ENCODE measurements around the gene LAMB4.
A peak's percentile ranks its signal among the peaks of the same experiment; 100 is the strongest.

Gene LAMB4, protein sequence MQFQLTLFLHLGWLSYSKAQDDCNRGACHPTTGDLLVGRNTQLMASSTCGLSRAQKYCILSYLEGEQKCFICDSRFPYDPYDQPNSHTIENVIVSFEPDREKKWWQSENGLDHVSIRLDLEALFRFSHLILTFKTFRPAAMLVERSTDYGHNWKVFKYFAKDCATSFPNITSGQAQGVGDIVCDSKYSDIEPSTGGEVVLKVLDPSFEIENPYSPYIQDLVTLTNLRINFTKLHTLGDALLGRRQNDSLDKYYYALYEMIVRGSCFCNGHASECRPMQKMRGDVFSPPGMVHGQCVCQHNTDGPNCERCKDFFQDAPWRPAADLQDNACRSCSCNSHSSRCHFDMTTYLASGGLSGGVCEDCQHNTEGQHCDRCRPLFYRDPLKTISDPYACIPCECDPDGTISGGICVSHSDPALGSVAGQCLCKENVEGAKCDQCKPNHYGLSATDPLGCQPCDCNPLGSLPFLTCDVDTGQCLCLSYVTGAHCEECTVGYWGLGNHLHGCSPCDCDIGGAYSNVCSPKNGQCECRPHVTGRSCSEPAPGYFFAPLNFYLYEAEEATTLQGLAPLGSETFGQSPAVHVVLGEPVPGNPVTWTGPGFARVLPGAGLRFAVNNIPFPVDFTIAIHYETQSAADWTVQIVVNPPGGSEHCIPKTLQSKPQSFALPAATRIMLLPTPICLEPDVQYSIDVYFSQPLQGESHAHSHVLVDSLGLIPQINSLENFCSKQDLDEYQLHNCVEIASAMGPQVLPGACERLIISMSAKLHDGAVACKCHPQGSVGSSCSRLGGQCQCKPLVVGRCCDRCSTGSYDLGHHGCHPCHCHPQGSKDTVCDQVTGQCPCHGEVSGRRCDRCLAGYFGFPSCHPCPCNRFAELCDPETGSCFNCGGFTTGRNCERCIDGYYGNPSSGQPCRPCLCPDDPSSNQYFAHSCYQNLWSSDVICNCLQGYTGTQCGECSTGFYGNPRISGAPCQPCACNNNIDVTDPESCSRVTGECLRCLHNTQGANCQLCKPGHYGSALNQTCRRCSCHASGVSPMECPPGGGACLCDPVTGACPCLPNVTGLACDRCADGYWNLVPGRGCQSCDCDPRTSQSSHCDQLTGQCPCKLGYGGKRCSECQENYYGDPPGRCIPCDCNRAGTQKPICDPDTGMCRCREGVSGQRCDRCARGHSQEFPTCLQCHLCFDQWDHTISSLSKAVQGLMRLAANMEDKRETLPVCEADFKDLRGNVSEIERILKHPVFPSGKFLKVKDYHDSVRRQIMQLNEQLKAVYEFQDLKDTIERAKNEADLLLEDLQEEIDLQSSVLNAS (N-terminal part only)

GRCh38 chr7:108130261-108130660 is at the start of gene LAMB4:
Gene LAMB4, minus strand, starts transcription at chr7:108130361. Its CDS starts 7,197 bp downstream, at chr7:108123164.
- no peak for DNase-seq

DNA sequence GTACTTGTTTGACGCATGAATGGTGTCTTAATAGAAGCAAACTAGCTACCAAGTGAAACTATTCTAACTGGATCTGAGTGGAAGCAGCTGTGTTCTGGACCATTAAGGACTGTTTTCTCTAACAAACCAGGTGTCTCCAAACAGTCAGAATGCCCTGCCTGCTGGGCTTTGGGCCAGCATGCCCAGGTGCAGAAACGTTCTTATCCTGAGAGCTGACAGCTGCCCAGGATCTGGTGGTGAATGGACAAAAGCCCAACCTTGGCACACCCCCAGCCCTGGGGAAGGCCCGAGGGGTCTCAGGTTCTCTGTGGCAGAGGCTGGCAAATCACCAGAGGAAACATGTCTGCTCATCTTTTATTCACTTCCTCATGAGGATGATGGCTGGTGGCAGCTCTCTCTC is 48.2 kb upstream of the LAMB4 start:
- peak; percentile 26 for DNase-seq

- DNase-seq = no peak
These were observed 41.0 kb upstream of the LAMB4 start for GRCh38 chr7:108171164-108171563.

- no peak for DNase-seq
These were observed 40.1 kb upstream of the LAMB4 start for GRCh38 chr7:108170251-108170650.

DNA sequence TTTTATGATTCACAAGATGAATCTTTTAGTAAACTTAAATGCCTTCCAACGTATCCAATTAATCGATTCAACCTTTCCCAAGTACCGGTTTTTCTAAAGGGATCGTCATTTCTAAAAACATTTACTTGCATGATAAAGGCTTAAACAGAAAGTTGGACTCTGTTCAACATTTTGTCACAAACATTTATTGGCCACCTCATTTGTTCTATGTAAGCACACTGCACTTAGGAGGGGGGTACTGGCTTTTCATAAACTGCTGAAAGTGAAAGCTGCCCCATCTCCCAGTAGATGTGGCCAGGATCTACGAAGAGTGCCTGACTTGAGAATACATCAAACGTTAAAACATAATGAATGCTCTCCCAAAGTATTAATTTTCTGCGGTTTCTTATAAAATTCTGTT is 37.3 kb upstream of the LAMB4 start:
- DNase-seq = no peak

DNA sequence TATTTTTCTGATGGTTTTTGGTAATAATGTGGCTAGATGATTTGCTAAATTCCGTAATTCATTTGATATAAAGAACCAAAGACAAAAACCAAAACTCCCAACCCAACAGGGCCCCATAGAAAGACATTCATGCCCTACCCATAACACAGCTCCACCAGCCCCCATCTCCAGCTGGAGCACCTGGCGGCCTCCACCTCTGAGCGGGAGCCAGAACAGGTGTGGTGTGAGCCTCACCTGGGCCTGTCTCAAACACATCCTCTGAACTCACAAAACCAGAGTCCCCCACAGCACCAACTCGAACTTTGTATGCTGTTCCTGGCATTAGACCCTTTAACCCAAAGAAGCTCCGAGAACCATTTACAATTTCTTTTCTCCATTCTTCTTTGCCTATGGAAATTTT is 36.5 kb upstream of the LAMB4 start:
- no peak for DNase-seq

DNA sequence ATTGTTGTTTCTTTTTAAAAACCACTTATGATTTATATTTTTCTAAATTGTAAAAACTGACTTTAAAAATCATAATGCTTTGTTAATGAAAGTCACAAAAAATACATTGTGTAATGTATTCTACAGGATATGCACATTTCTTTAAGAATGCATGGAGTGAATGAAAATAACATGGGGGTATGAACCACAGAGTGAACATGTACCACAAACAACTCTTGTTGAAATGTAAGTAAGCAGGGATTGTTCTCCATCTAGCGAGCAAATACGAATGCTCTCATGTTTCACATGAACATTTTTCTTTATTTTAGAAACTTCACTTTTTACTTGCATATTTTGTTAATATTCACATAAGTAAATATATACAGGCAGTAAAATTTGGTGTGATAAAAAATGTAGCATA is 35.6 kb upstream of the LAMB4 start:
- DNase-seq = no peak

DNA sequence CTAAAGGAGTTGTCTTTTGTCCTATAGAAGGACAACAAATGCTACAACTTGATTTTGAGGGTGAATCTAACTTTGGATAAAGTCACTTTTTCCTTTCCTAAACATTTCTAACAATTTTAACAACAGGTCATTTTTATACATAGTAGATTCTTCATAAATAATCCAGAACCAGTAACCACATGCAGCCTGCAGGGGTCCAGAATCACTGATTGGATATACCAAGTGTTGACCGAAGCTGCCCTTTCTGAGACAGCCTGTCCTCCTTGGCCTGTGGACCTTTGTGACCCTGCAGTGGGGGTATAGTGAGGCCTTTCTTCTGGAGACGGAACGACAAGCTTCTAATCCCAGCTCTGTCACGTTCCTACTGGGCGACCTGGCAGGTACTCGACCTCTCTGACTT is 34.8 kb upstream of the LAMB4 start:
- no peak for DNase-seq

- DNase-seq = no peak
These were observed 34.2 kb upstream of the LAMB4 start for GRCh38 chr7:108164342-108164741.

- DNase-seq = no peak
These were observed 28.6 kb upstream of the LAMB4 start for GRCh38 chr7:108158776-108159175.

GRCh38 chr7:108157606-108158335 is 27.6 kb upstream of the LAMB4 start:
- DNase-seq = no peak

GRCh38 chr7:108156897-108157605 is 26.9 kb upstream of the LAMB4 start:
- no peak for DNase-seq

GRCh38 chr7:108152198-108152597 is 22.0 kb upstream of the LAMB4 start:
- DNase-seq = no peak

DNA sequence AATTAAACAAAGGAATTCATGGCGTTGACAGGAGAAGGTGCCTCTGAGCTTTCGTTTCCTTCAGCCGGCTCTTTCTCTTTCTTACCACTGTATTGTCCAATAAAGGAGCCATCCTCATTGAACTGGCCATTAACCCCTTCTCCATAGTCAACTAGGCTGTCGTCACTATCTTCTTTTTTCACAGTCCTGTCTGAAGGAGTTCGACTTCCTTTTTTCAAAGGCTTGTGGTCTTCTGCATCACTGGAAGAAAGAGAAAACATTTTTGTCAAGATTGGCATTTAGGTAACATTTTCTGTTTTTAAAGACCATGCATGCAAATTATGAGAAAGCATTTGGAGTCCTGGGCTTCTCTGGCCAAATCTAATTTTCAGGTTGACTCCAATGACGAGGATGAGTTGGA is 19.7 kb upstream of the LAMB4 start:
- no peak for DNase-seq

DNA sequence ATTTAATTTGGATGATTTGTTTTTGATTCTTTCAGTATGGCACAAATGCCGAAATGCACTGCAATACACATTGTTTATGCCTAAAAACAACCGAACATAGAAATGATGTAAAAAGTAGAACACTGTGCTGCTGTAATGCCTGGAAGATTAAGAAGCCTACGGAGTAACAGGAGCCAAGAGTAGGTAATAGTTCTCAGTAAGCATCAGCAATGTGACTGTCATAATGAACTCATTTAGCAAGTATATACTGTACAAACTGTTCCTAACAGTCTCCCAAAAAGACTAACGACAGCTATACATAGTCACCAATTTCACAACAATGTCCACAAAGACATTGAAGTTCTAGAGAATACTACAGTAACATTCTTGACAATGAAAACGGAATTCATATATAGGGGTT is 19.0 kb upstream of the LAMB4 start:
- DNase-seq = no peak

DNA sequence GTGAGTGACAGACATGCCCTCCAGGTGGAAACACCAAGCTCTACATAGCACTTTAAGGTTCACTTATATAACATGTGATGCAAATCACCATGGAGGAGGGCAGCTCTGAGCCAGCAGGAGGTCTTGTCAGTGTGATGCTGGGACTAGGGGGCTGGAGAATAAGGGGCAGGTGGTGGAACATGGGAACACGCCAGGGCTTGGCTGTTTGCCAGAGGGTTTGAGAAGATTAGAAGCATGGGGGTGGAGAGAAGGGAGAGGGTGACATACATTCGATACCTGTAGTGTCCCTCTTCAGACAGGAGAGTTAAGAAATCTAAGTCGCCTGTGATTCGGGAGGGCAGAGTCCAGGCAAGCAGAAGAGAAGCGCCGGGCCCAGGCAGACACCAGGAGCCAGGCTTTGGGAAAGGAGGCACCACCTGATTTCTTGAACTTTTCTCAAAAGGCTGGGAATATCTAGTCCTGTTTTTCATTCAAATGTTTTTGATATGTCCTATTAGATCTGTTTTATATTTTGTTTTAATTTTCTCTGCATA is 16.9 kb upstream of the LAMB4 start:
- no peak for DNase-seq

- DNase-seq = peak; percentile 84
These were observed 16.1 kb upstream of the LAMB4 start for GRCh38 chr7:108146070-108146842.

DNA sequence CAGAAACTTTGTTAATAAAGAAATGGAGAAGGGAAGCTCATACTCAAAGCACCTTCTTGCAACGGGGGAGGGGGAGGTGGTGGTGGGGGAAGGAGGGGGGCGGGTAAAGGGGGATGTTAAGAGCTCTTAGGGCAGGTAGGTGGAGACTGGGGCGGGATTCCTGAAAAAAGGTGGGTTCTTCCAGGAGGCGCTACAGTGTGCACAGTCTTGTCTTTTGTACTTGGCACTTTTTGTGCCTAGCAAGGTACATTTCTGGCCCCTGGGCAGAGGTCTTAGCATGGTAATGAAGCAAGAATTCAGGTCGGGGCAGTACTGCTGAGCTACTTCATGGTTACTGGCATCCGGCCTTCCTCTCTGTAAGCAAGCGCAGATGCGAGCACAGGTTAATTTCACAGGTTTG is 15.2 kb upstream of the LAMB4 start:
- DNase-seq = no peak

DNA sequence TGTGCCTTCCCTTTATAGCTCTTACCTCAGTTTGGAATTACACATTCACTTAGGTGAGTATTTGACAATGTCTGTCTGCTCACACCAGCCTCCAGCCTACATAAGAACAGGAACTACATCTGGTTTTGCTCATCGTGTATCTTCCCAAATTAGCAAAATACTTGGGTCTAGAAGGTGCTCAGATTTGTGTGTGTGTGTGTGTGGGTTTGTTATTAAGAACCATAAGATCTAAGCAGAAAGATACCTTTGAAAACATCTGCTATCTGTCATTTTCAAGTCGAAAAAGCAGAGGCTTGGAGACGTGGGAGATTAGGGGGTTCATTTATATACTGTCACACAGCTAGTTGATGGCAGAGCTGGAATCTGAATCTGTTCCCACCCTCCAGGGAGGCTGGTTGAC is 14.8 kb upstream of the LAMB4 start:
- DNase-seq = no peak

DNA sequence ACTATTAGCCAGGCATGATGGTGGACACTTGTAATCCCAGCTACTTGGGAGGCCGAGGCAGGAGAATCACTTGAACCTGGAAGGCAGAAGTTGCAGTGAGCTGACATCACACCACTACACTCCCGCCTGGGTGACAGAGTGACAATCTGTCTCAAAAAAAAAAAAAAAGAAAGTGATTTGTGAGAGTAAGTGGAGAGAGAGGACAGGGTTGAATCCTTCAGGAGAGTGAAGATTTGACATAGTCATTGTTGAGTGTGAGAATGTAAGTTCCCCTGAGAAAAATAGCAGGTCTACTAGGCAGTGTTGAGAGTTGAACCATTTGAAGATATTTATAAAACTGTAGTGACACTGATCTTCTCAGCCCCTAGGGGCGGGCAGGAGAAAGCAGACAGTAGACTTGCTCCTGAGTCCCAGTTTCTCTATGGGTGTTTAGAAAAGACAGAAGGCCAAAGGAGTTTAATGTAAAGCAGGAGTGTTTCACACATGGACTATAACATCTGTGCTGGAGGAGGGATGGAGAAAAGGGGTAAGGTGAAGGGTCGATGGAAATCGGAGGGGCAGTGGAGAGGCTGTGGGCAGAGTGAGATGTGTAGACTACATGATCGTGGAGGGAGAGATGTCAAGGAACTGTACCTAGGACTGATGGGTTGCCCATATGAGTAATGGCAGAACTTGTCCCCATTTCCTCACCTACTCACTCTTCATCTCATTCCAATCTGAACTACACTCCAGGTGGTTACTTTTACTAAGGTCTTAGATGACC is 13.7 kb upstream of the LAMB4 start:
- DNase-seq = no peak
